Measurements from ENCODE around the gene CAPZA3.
"Not testable (repeated sequence)": the region's sequence is repeated elsewhere in the genome, so short reads cannot be mapped to it uniquely, and the experiment has no call there.

CAPZA3 gene

DNA sequence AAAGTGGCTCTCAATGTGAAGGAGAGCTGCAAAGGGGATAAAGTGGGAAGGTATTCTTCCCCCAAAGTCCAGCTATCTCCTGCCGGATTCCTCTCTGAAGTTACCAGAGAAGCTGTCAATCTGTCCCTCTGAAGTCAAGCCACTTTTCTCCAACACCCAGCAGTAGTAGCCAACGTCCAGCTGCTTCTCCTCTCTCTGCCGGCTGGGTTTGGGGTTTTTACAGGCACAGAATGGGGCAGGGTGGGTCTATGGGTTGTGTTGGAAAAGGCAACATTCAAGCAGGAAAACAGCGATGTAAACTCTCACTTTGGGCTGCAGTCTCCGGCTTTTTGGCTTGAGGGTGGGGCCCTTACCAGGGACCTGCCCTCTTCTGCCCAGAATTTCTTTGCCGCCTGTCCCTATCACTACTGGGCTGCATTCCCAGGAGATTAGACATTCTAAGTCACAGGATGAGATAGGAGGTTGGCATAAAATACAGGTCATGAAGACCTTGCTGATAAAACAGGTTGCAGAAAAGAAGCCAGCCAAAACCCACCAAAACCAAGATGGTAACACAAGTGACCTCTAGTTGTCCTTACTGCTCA is 16.3 kb downstream of the CAPZA3 start:
- no peak for DNase-seq

DNA sequence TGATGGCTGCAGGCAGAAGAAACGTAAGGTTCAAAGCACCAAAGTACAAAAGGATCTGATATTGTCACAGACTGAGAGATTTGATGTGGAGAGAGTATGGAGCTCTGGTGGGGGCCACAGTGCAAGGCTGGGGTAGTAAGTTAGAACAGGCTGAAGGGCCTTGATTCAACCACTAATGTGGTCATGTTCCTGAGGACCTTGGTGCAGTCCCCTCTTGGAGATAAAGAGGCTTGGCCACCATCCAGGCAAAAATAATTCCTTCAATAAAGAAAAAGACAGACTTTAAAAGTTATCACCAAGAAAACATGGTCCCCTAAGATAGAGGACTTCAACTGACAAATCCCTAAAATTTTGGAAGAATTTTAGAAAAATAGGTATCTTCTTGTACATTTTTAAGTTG is 17.4 kb downstream of the CAPZA3 start:
- DNase-seq = no peak

DNA sequence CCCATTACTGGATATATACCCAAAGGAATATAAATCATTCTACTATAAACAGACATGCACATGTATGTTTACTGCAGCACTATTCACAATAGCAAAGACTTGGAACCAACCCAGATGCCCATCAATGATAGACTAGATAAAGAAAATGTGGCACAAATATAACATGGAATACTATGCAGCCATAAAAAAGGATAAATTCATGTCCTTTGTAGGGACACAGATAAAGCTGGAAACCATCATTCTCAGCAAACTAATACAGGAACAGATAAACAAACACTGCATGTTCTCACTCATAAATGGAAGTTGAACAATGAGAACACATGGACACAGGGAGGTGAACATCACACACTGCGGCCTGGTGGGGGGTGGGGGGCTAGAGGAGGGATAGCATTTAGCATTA is 28.6 kb downstream of the CAPZA3 start:
- not testable (repeated sequence) for DNase-seq

DNA sequence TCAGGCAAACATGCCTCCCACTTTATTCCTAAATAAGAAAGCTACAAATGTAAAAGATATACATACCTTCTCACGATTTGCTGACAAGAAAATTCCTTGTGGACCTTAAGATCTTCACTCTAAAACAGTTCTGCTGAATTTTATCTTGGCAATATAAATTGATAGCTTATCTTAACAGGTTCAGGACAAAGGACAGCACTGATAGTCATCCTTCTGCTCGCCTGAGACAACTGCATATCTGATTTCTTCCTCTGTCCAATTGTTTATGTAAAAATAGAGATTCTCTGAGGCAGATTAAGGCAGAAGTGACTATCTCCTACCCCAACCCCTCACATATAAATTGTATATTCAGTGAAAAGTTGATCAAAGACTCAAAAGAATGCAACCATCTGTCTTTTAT is 44.9 kb downstream of the CAPZA3 start:
- DNase-seq = no peak

- DNase-seq = not testable (repeated sequence)
Measured at GRCh38 chr12:18785465-18785864, 47.5 kb downstream of the CAPZA3 start.

Data from activated naive CD4-positive, alpha-beta T cell (primary cell).